Medulla oblongata (tissue), 1 donor: ENCODE data around the gene GJB4.
"Not testable (repeated sequence)": the region's sequence is repeated elsewhere in the genome, so short reads cannot be mapped to it uniquely, and the experiment has no call there.

Experiments used
- DNase-seq: peaks from one replicate; pipeline ENCODE4 v3.0.0-alpha.2; 2015; ENCODE audit errors: extremely low spot score

GJB4 gene

GRCh38 chr1:34795916-34796315, 36.4 kb downstream of the GJB4 start:
- no peak for DNase-seq

- no peak for DNase-seq
These were observed 37.5 kb downstream of the GJB4 start for GRCh38 chr1:34796990-34797389.

GRCh38 chr1:34800214-34800613, 40.7 kb downstream of the GJB4 start:
- DNase-seq = no peak

DNA sequence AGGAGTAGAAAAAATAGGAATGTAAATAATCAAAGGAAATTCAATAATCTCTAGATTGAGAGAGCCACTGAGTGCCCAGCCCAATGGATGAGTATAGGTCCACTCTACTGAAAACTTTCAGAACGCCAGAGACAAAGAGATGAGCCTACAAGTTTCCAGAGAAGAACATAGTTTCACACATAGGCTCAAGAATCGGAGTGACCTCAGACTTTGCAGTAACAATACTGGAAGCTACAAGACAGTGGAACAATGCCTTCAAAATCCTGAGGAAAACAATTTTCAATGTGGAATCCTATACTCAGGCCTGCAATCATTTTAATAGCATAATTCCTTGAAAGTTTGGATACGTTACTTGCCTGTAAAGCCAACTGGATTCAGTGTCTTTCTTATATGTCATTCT, 44.2 kb downstream of the GJB4 start:
- DNase-seq = no peak

DNA sequence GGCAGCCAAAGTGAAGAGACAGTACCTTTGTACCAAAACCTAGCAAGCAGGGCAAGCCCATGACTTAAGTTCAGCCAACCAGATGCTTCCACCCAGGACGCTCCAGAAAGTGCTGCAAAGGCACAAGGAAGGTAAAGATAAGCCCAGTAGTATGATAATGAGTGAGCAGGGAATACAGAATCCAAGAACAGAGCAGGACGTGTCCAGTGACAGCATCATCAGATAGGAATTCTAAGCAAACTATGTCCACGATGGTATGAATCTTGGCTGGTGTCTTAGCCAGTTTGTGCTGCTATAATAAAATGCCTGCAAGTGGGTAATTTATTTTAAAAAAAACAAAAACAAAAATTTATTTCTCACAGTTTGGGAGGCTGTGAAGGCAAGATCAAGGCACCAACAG, 46.9 kb downstream of the GJB4 start:
- DNase-seq = no peak

DNA sequence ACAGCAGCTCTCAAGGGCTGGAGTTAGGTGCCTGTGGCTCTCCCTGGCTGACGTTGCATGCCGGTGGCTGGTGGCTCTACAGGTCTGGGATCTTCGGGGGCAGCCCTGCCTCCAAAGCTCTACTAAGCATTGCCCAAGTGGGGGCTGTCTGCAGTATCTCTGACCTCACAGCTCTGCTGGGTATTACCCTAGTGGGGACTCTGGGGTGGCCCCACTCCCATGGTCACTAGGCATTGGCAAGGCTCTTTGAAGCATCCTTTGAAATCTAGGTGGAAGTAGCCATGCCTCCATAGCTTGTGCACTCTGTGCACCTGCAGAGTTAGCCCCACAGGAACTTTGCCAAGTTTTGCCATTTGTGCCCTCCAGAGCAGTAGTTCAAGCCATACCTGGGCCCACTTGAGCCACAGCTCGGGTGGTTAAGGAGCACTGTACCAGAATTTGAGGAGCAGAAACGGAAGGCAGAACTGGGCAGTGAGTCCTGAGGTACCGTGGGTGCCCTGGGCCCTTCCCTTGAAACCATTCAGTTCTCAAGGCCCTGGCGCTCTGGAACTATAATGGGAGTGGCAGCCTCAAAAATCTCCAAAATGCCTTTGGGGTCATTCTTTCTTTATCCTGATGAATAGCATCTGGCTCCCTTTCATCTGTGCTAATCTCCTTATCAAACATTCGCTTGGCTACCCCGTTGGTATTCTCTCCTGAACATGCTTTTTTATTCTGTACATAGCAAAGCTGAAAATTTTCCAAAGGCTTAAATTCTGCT, 48.7 kb downstream of the GJB4 start:
- DNase-seq = no peak

DNA sequence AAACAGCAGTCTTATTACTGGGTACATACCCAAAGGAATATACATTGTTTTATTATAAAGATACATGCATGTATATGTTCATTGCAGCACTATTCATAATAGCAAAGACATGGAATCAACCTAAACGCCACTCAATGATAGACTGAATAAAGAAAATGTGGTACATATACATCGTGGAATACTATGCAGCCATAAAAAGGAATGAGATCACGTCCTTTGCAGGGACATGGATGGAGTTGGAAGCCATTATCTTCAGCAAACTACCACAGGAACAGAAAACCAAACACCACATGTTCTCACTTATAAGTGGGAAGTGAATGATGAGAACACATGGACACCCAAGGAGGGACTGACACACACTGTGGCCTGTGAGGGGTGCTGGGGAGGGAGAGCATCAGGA, 51.2 kb downstream of the GJB4 start:
- not testable (repeated sequence) for DNase-seq
